Natural killer cell (primary cell): ENCODE data around the gene C1RL. TPM values are rescaled to one million over a fixed set of nuclear protein-coding genes. Genes with fewer than 3 reads are reported as not detected.

Source experiments
- ATAC-seq, 3 donors: fragments of 150-1000 bp in 2 of 3; fragments of 200-7000 bp in 1 of 3; cut with Tn5 transposase; 1 replicate in 1 of 3; 2 replicates in 2 of 3; pipeline ENCODE4 v1.10.0; 2021; ENCODE audit warnings: mild to moderate bottlenecking in 2 of 3, moderate library complexity in 2 of 3
- DNase-seq, 2 donors: peaks; one replicate each; pipeline versions ENCODE4 v3.0.0 to v3.0.0-alpha.2; 2013 to 2021; ENCODE audit warnings: mixed read lengths in 1 of 2
- H3K27ac ChIP-seq: one replicate; pipeline ENCODE4 v1.5.1; 2013; ENCODE audit warnings: mild to moderate bottlenecking, low read length
- H3K27me3 ChIP-seq: one replicate; pipeline ENCODE4 v1.6.1; 2013; ENCODE audit warnings: low read length; ENCODE audit not compliant: control insufficient read depth, insufficient read depth
- H3K36me3 ChIP-seq: one replicate; pipeline ENCODE4 v1.6.1; 2013; ENCODE audit warnings: low read length; ENCODE audit not compliant: control insufficient read depth, insufficient read depth
- H3K4me1 ChIP-seq: one replicate; pipeline ENCODE4 v1.6.1; 2013; ENCODE audit warnings: low read length; ENCODE audit not compliant: control insufficient read depth, insufficient read depth
- H3K4me3 ChIP-seq: one replicate; pipeline ENCODE4 v1.5.1; 2013; ENCODE audit warnings: low read length
- H3K9me3 ChIP-seq: one replicate; pipeline ENCODE4 v1.6.1; 2013; ENCODE audit warnings: low read length; ENCODE audit not compliant: control insufficient read depth, insufficient read depth
- H3K27ac Mint-ChIP-seq, 2 donors: one replicate each; pipeline ENCODE4 v1.8.0; 2022; ENCODE audit warnings: mild to moderate bottlenecking in 2 of 2, mixed read lengths in 2 of 2, moderate library complexity in 1 of 2
- H3K27me3 Mint-ChIP-seq, 2 donors: one replicate each; pipeline ENCODE4 v1.8.0; 2022; ENCODE audit warnings: low read depth in 2 of 2, mixed read lengths in 2 of 2
- H3K36me3 Mint-ChIP-seq: one replicate; pipeline ENCODE4 v1.8.0; 2022; ENCODE audit warnings: mixed read lengths
- H3K4me1 Mint-ChIP-seq, 2 donors: one replicate each; pipeline ENCODE4 v1.8.0; 2022; ENCODE audit warnings: mixed read lengths in 2 of 2
- H3K4me3 Mint-ChIP-seq: one replicate; pipeline ENCODE4 v1.8.0; 2022; ENCODE audit warnings: mild to moderate bottlenecking, moderate library complexity, mixed read lengths
- H3K9me3 Mint-ChIP-seq, 2 donors: one replicate each; pipeline ENCODE4 v1.8.0; 2022; ENCODE audit warnings: mixed read lengths in 2 of 2
- CTCF ChIP-seq: fragments of 200-600 bp; IDR thresholded peaks from one replicate; pipeline ENCODE4 v1.8.0; 2022; ENCODE audit warnings: antibody characterized with exemption
- WGBS: methylation state at CpG from one replicate; pipeline ENCODE4 v1.1.7; 2013; ENCODE audit warnings: missing lambda C conversion rate; ENCODE audit not compliant: insufficient coverage; 5-methylcytosine and 5-hydroxymethylcytosine counted together
- intact Hi-C: fragments of 100-400 bp; cut with micrococcal nuclease; formaldehyde crosslinking; loops from one replicate; pipeline ENCODE4 v1.14.2; 2022
- total RNA-seq, 4 donors: library from RNA; stranded (reverse); fragments of 120-200 nt in 1 of 4; gene quantifications; one replicate each; pipeline versions ENCODE4 v1.2.3 to v1.2.4, GENCODE V29; 2013 to 2022

Gene C1RL
- total RNA-seq, 3 donors from 2014 or later (not counting 1 experiment from before 2014, with no cell fraction given), result 29.1 to 35.5 (median 31.0) TPM

- intact Hi-C loops, result no loop called here
- ATAC-seq (no peak), DNase-seq (no peak)
- WGBS, result 96% methylated on average over 6 of the region's 6 CpGs
- Mint-ChIP-seq H3K4me3 (no peak overlapping the region), H3K4me1 (no peaks in the 10 kb centered on the region), H3K27me3 (no peaks in the 10 kb centered on the region), H3K36me3 (peaks cover 8% of the 10 kb centered on the region), H3K9me3 (no peaks in the 10 kb centered on the region), H3K27ac (no peak overlapping the region)
- Histone ChIP-seq H3K4me3 (no peak overlapping the region), H3K27ac (no peak overlapping the region), H3K36me3 (peaks cover 90% of the 10 kb centered on the region), H3K9me3 (no peaks in the 10 kb centered on the region), H3K4me1 (no peaks in the 10 kb centered on the region), H3K27me3 (no peaks in the 10 kb centered on the region)
- no peak for TF ChIP-seq CTCF
These were observed 42.5 kb upstream of the C1RL start for GRCh38 chr12:7151532-7151931.

- Mint-ChIP-seq H3K4me1 (no peaks in the 10 kb centered on the region), H3K9me3 (no peaks in the 10 kb centered on the region), H3K27ac (no peak overlapping the region), H3K36me3 (peaks cover 8% of the 10 kb centered on the region), H3K4me3 (no peak overlapping the region), H3K27me3 (no peaks in the 10 kb centered on the region)
- DNase-seq, result no peak
- WGBS, result 99% methylated on average over 5 of the region's 6 CpGs
- Histone ChIP-seq H3K9me3 (no peaks in the 10 kb centered on the region), H3K27me3 (no peaks in the 10 kb centered on the region), H3K4me3 (no peak overlapping the region), H3K4me1 (no peaks in the 10 kb centered on the region), H3K36me3 (peaks cover 91% of the 10 kb centered on the region), H3K27ac (no peak overlapping the region)
- no peak for ATAC-seq
- intact Hi-C loops, result no loop called here
- no peak for TF ChIP-seq CTCF
These were observed 41.8 kb upstream of the C1RL start for GRCh38 chr12:7150841-7151240.

- no peak overlapping the region for H3K4me3 Mint-ChIP-seq
- intact Hi-C loops, result no loop called here
- no peaks in the 10 kb centered on the region for H3K9me3 Mint-ChIP-seq
- H3K4me3 ChIP-seq, result no peak overlapping the region
- peaks cover 8% of the 10 kb centered on the region for H3K36me3 Mint-ChIP-seq
- 97% methylated on average over 12 of the region's 12 CpGs for WGBS
- no peaks in the 10 kb centered on the region for H3K4me1 Mint-ChIP-seq
- TF ChIP-seq CTCF, result no peak
- H3K27me3 Mint-ChIP-seq, result no peaks in the 10 kb centered on the region
- DNase-seq (no peak), ATAC-seq (no peak)
- H3K27ac Mint-ChIP-seq, result no peak overlapping the region
- no peaks in the 10 kb centered on the region for H3K4me1 ChIP-seq
- no peaks in the 10 kb centered on the region for H3K9me3 ChIP-seq
- peaks cover 91% of the 10 kb centered on the region for H3K36me3 ChIP-seq
- no peaks in the 10 kb centered on the region for H3K27me3 ChIP-seq
- no peak overlapping the region for H3K27ac ChIP-seq
These were observed 41.3 kb upstream of the C1RL start for GRCh38 chr12:7150356-7150755.

GRCh38 chr12:7146906-7147305, 37.9 kb upstream of the C1RL start:
- Histone ChIP-seq H3K9me3 (no peaks in the 10 kb centered on the region), H3K4me1 (no peaks in the 10 kb centered on the region), H3K36me3 (peaks cover 86% of the 10 kb centered on the region), H3K27ac (no peak overlapping the region), H3K27me3 (no peaks in the 10 kb centered on the region), H3K4me3 (no peak overlapping the region)
- no peak for TF ChIP-seq CTCF
- DNase-seq, result no peak
- no peaks in the 10 kb centered on the region for H3K27me3 Mint-ChIP-seq
- ATAC-seq, result no peak
- intact Hi-C loops, result no loop called here
- H3K4me3 Mint-ChIP-seq, result no peak overlapping the region
- 97% methylated on average over 7 of the region's 7 CpGs for WGBS
- no peaks in the 10 kb centered on the region for H3K9me3 Mint-ChIP-seq
- no peak overlapping the region for H3K27ac Mint-ChIP-seq
- H3K4me1 Mint-ChIP-seq, result peaks cover 0 to 7% of the 10 kb centered on the region in 2 donors
- H3K36me3 Mint-ChIP-seq, result peaks cover 8% of the 10 kb centered on the region
